T-helper 1 cell (primary cell): ENCODE results near the gene RBP4.
"Not testable (repeated sequence)": the region's sequence is repeated elsewhere in the genome, so short reads cannot be mapped to it uniquely, and the experiment has no call there.

Experiments
- DNase-seq, 5 donors: peaks; one replicate each; pipeline ENCODE4 v3.0.0-alpha.2; 2012 to 2020

Gene RBP4

DNA sequence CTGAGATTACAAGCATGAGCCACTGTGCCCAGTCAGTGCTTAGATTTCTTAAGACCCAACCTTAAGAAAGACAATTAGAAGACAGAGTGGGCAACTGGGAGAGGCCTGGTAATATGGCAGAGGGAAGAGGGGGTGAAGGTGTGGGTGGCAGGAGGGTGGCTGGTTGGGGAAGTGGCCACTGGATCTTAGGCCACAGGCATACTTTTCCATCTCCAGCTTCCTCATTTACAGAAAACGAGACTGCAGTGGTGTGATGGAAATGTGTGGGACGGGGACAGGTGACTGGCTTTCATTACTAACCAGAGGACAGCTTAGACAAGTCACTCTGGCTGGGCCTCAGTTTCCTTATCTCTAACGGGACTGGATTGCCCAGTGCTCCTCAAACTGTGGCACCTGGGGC is 35.6 kb downstream of the RBP4 start:
- no peak for DNase-seq

GRCh38 chr10:93560541-93560940 is 40.5 kb downstream of the RBP4 start:
- no peak for DNase-seq

- no peak for DNase-seq
Observed at GRCh38 chr10:93559490-93559889, 41.5 kb downstream of the RBP4 start.

GRCh38 chr10:93554760-93555432 is 46.1 kb downstream of the RBP4 start:
- DNase-seq, result peak in 2 of 5 donors; percentile 19 to 27

- no peak for DNase-seq
Observed at GRCh38 chr10:93554316-93554663, 46.7 kb downstream of the RBP4 start.

DNA sequence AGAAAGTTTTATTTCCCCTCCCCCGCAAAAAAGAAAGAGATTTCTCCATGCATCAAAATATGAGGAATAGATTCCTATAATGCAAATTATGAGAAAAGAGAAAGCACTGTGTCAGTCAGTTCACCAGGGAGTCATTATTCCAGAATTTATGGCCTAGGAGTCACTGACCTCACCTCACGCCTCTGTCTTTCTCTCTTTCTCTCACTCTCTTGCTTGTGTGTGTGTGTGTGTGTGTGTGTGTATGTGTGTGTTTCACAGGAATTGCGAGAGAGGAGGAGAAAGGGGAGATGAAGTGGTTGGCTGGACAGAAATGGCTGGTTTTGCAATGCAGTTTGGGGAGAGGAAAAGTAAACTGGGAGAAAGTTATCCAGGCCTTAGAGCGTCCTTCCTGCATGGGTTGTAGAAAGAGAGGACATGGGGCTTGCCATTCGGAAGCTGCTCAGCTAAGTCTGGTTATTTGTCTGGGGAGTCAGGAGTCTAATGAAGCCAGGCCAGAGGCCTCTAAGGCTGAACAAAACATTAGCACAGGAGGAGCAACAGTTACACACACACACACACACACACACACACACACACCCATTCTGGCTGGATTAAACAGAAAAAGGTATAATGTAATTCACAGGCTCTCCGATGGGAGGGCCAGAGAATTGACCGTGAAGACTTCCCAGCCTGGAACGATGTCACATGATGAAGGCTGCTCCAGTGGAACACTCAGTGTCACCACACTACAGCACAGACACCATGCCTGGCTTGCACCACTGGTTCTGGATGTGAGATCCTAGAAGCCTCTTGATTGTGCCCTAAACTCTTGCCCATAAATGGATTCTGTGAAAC is 47.3 kb downstream of the RBP4 start:
- no peak for DNase-seq

DNA sequence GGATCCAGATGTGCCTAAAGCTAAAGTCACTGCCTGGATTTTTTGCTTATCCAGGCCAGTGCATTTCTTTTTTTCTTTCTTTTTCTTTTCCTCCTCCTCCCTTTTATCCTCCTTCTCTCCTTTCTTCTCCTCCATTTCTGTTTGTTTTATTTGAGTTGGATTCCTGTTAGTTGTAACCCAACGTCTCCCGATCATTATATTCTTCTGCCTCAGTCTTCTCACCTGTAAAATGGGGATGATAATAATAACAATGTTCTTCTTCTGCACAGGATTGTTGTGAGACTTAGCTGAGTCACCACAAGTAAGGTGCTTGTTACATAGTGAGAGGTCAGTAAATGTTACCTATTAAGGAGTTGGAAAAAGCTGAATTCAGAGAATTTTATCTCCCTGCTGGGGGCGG is 48.3 kb downstream of the RBP4 start:
- DNase-seq, result no peak

GRCh38 chr10:93550606-93551005 is 50.4 kb downstream of the RBP4 start:
- DNase-seq, result no peak

GRCh38 chr10:93548376-93549071 is 52.5 kb downstream of the RBP4 start:
- no peak for DNase-seq

DNA sequence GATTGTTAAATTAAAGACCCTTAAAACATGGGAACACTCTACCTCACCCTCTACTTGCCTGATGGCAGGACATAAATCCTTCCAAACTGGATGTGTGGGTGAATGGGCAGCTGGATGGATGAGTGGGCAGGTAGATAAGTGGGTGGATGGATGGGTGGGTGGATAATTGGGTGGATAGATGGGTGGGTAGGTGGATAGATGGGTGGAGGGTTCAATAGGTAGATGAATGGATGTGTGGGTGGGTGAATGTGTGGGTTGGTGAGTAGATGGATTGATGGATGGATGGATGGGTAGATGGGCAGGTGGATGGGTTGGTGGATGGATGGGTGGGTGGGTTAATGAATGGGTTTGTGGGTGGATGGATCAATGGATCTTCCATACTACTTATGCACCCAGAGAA is 53.5 kb downstream of the RBP4 start:
- DNase-seq, result no peak

- DNase-seq, result not testable (repeated sequence)
Observed at GRCh38 chr10:93546995-93547394, 54.0 kb downstream of the RBP4 start.

DNA sequence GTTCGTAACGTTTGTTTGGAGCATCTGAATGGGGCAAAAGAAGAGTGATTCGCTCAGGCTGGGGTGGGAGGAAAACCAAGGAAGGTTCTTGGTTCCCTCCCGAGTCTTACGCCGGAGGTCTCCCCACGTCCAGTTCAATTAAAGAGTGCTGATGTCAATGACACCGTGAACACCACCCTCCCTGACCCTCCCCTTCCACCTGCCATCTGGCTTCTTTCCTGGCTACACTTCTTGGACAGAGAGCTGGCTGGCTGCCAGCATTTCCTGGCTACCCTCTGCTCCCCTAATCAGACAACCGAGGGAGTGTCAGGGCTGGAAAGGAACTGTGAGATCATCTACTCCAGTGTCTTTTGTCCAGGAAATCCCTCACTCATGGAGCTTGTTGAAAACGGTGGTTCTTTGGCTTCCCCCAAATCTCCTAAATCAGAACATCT is 58.7 kb downstream of the RBP4 start:
- no peak for DNase-seq
